ENCODE measurements around the gene ATF3.

- TF ChIP-seq CTCF (IDR thresholded peaks at IDR 0.05; ENCODE audit: borderline replicate concordance, extremely low read depth, low read length, poor library complexity, severe bottlenecking): no peak
- no peak for TF ChIP-seq EZH2 (IDR thresholded peaks at IDR 0.05; ENCODE audit: borderline replicate concordance, low read depth, low read length, severe bottlenecking)
These were observed 58.9 kb downstream of the ATF3 start for GRCh38 chr1:212667223-212668139.
